ENCODE measurements around the gene RASGRP4.
"Not testable (repeated sequence)": the region's sequence is repeated elsewhere in the genome, so short reads cannot be mapped to it uniquely, and the experiment has no call there.

Gene RASGRP4

GRCh38 chr19:38367041-38367440 is 59.0 kb downstream of the RASGRP4 start:
- no peak for DNase-seq

GRCh38 chr19:38362946-38363688 is 62.9 kb downstream of the RASGRP4 start:
- not testable (repeated sequence) for DNase-seq

GRCh38 chr19:38362076-38362945 is 63.7 kb downstream of the RASGRP4 start:
- no peak for DNase-seq

- peak; percentile 40 for DNase-seq
Measured at GRCh38 chr19:38361633-38362075, 64.4 kb downstream of the RASGRP4 start.

- DNase-seq = no peak
Measured at GRCh38 chr19:38360839-38361631, 65.0 kb downstream of the RASGRP4 start.

GRCh38 chr19:38360351-38360750 is 65.7 kb downstream of the RASGRP4 start:
- DNase-seq = no peak

GRCh38 chr19:38359242-38360021 is 66.6 kb downstream of the RASGRP4 start:
- DNase-seq = no peak
